HEK293T (cell line): Measurements from ENCODE around the gene USP31.

Source experiments
- CTCF ChIA-PET: fragments of 350-600 bp; formaldehyde crosslinking; extraction: SDS; loops from one replicate; lab custom pipeline; 2021; ENCODE audit warnings: antibody characterized with exemption, inconsistent platforms; lab: Yijun Ruan, JAX
- POLR2A ChIA-PET: fragments of 350-600 bp; formaldehyde crosslinking; extraction: SDS; loops from one replicate; lab custom pipeline; 2020; ENCODE audit warnings: antibody characterized with exemption, inconsistent platforms; lab: Yijun Ruan, JAX
- DNase-seq: peaks from one replicate; pipeline ENCODE4 v3.0.0; 2012; ENCODE audit warnings: mixed read lengths; ENCODE audit errors: extremely low spot score
- ARNT ChIP-seq: fragments of 450-650 bp; IDR thresholded peaks from 2 replicates; pipeline ENCODE4 v1.6.1; 2017; ENCODE audit warnings: mild to moderate bottlenecking
- BHLHE40 ChIP-seq: fragments of 450-650 bp; IDR thresholded peaks from 2 replicates; pipeline ENCODE4 v1.6.1; 2016; ENCODE audit warnings: mild to moderate bottlenecking, moderate library complexity, borderline replicate concordance
- CTBP1 ChIP-seq: fragments of 450-650 bp; IDR thresholded peaks from 2 replicates; pipeline ENCODE4 v1.6.1; 2016; ENCODE audit warnings: borderline replicate concordance
- ELF4 ChIP-seq: fragments of 450-650 bp; IDR thresholded peaks from 2 replicates; pipeline ENCODE4 v1.6.1; 2017; ENCODE audit warnings: antibody characterized with exemption
- FOXA1 ChIP-seq: fragments of 450-650 bp; IDR thresholded peaks from 2 replicates; pipeline ENCODE4 v1.6.1; 2016; ENCODE audit warnings: mild to moderate bottlenecking
- FOXK2 ChIP-seq: fragments of 450-650 bp; IDR thresholded peaks from 2 replicates; pipeline ENCODE4 v1.6.1; 2016; ENCODE audit warnings: mild to moderate bottlenecking
- FOXM1 ChIP-seq: fragments of 450-650 bp; IDR thresholded peaks from 2 replicates; pipeline ENCODE4 v1.6.1; 2017; ENCODE audit warnings: mild to moderate bottlenecking, borderline replicate concordance
- HDGF ChIP-seq: fragments of 450-650 bp; IDR thresholded peaks from 2 replicates; pipeline ENCODE4 v1.6.1; 2017; ENCODE audit warnings: antibody characterized with exemption, borderline replicate concordance
- L3MBTL2 ChIP-seq: fragments of 450-650 bp; conservative IDR thresholded peaks from 2 replicates; pipeline ENCODE4 v1.6.1; 2016; ENCODE audit warnings: mild to moderate bottlenecking
- LEF1 ChIP-seq: fragments of 450-650 bp; IDR thresholded peaks from 2 replicates; pipeline ENCODE4 v1.6.1; 2017; ENCODE audit warnings: mild to moderate bottlenecking, borderline replicate concordance
- NFRKB ChIP-seq: fragments of 450-650 bp; IDR thresholded peaks from 2 replicates; pipeline ENCODE4 v1.6.1; 2016; ENCODE audit warnings: mild to moderate bottlenecking, moderate library complexity
- SP1 ChIP-seq: fragments of 450-650 bp; IDR thresholded peaks from 2 replicates; pipeline ENCODE4 v1.6.1; 2017
- SUZ12 ChIP-seq: fragments of 450-650 bp; IDR thresholded peaks from 2 replicates; pipeline ENCODE4 v1.6.1; 2016; ENCODE audit warnings: mild to moderate bottlenecking
- TARDBP ChIP-seq: fragments of 450-650 bp; IDR thresholded peaks from 2 replicates; pipeline ENCODE4 v1.6.1; 2016
- ZNF384 ChIP-seq: fragments of 450-650 bp; IDR thresholded peaks from 2 replicates; pipeline ENCODE4 v1.6.1; 2016
- TF ChIP-seq, protein P1 (sequence below): fragments of 450-650 bp; IDR thresholded peaks from 2 replicates; pipeline ENCODE4 v1.6.1; 2016

The USP31 gene

DNA sequence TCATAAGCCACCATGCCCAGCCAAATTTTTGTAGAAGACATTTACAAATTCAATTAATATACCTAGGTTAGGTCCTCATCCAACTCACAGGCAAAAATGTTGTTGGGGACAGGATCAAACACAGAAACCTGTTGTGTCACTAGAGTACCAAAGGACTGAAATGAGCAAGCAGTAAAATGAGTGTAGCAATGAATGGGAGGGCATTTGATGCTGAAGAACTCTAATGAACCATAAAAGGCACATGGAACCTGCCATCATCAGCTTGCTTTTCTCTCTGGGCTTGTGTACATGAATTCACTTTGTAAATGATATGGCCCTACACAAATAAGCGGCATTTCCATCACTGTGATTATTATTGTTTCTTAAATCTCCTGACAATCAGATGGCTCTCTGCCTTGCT, 17.8 kb downstream of the USP31 start:
- ChIA-PET POLR2A (interaction anchor here (1.2 kb wide), 1 partner anchor 13 kb away, joined by 3 read pairs; no protein-coding TSS in a partner anchor), CTCF (interaction anchor here (0.6 kb wide), 1 partner anchor 8 kb away, joined by 3 read pairs; no protein-coding TSS in a partner anchor)
- TF ChIP-seq HDGF, result no peak
- no peak for TF ChIP-seq SUZ12
- TF ChIP-seq TARDBP, result no peak
- TF ChIP-seq ARNT, result no peak
- TF ChIP-seq LEF1, result no peak
- TF ChIP-seq BHLHE40, result no peak
- no peak for TF ChIP-seq L3MBTL2
- no peak for TF ChIP-seq SP1
- no peak for TF ChIP-seq FOXK2
- no peak for TF ChIP-seq FOXA1
- TF ChIP-seq, protein P1, sequence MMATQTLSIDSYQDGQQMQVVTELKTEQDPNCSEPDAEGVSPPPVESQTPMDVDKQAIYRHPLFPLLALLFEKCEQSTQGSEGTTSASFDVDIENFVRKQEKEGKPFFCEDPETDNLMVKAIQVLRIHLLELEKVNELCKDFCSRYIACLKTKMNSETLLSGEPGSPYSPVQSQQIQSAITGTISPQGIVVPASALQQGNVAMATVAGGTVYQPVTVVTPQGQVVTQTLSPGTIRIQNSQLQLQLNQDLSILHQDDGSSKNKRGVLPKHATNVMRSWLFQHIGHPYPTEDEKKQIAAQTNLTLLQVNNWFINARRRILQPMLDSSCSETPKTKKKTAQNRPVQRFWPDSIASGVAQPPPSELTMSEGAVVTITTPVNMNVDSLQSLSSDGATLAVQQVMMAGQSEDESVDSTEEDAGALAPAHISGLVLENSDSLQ, result no peak
- no peak for TF ChIP-seq CTBP1
- no peak for TF ChIP-seq ELF4
- no peak for DNase-seq

DNA sequence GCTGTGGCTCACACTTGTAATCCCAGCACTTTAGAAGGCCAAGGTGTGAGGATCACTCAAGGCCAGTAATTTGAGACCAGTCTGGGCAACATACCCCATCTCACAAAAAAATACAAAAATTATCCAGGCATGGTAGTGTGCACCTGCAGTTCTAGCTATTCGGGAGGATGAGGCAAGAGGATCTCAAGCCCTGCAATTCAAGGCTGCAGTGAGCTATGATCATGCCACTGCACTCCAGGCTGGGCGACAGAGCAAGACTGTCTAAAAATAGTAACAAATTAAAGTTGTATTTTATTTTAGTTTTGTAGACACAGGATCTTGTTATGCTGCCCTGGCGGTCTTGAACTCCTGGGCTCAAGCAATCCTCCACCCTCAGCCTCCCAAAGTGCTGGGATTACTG, 18.2 kb downstream of the USP31 start:
- ChIA-PET POLR2A (interaction anchor here (1.2 kb wide), 1 partner anchor 13 kb away, joined by 3 read pairs; no protein-coding TSS in a partner anchor), CTCF (interaction anchor here (0.6 kb wide), 1 partner anchor 8 kb away, joined by 3 read pairs; no protein-coding TSS in a partner anchor)
- no peak for DNase-seq
- TF ChIP-seq FOXM1 (no peak), NFRKB (no peak), TARDBP (no peak), LEF1 (no peak), SP1 (no peak), BHLHE40 (no peak), SUZ12 (no peak), FOXA1 (no peak), L3MBTL2 (no peak), ELF4 (no peak), ARNT (no peak), ZNF384 (no peak), CTBP1 (no peak), HDGF (no peak), FOXK2 (no peak)
- TF ChIP-seq, protein P1, result no peak

DNA sequence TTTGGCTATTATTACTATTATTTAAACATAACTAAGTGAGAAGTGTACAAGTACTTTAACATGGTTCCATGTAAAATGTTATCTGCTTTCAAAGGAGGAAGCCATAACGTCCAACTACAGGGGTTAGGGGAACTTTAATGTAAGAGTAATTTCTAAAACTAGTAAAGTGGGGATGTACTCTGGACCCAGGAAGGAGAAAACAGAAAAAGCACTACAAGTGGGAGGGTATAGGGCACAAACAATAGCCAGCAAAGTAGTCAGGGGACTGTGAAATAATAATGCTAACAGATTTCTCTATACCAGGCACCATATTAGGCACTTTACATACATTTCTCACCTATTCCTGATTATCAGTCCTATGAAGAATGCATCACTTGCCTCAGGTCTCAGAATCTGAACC, 19.6 kb downstream of the USP31 start:
- ChIA-PET CTCF (no interaction called here), POLR2A (no interaction called here)
- no peak for TF ChIP-seq ELF4
- TF ChIP-seq ARNT, result no peak
- TF ChIP-seq SP1, result no peak
- TF ChIP-seq TARDBP, result no peak
- TF ChIP-seq L3MBTL2, result no peak
- TF ChIP-seq LEF1, result no peak
- no peak for TF ChIP-seq HDGF
- TF ChIP-seq ZNF384, result no peak
- TF ChIP-seq NFRKB, result no peak
- TF ChIP-seq, protein P1, result no peak
- no peak for TF ChIP-seq FOXA1
- no peak for DNase-seq

DNA sequence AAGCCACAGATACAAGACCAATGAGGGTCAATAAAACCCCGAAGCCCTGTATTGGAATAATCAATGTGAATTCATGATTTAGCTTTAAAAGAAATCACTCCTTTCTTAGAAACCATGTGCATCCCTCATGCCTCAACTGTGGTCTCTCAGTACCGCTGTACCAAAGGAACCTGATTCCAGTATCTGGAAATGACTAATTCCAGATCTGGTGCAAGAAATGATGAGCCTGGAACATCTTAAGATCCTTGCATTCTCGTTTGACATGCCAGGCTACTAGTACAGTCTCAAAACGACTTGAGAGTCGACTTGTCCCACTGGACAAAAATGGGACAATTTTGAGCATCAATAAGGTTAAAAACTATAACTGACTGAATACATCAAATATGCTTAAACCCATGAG, 21.2 kb downstream of the USP31 start:
- ChIA-PET CTCF (no interaction called here), POLR2A (interaction anchor here (1.2 kb wide), 1 partner anchor 21 kb away, joined by 4 read pairs; the partner anchor contains the start of gene USP31)
- no peak for TF ChIP-seq ZNF384
- TF ChIP-seq TARDBP, result no peak
- TF ChIP-seq, protein P1, result no peak
- no peak for TF ChIP-seq FOXA1
- TF ChIP-seq CTBP1, result no peak
- no peak for TF ChIP-seq HDGF
- TF ChIP-seq FOXM1, result no peak
- no peak for TF ChIP-seq SP1
- no peak for DNase-seq

DNA sequence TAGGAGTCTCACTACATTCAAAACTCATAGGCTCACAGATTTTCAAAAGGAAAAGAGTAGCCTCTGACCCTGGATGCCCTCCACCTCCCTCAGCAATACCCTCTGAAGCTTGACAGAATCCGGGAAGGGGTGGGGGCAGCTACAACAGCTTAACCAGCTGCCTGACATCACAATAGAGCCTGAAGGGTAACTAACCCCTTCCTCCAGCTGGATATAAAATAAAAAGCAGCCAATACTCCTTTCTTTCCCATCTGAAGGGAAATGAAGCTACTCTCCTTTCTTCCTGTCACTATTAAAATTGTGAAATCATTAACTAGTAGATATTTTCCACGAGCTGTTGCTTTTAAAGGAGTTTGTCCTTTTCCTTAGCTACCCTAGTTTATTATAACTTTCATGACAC, 24.0 kb downstream of the USP31 start:
- ChIA-PET POLR2A (no interaction called here), CTCF (interaction anchor here (0.6 kb wide), 1 partner anchor 179 kb away, joined by 3 read pairs; no protein-coding TSS in a partner anchor)
- TF ChIP-seq SP1 (no peak), FOXM1 (no peak), HDGF (no peak), FOXK2 (no peak), FOXA1 (no peak), SUZ12 (no peak), ARNT (no peak), ELF4 (no peak), TARDBP (no peak), LEF1 (no peak), L3MBTL2 (no peak)
- TF ChIP-seq, protein P1, result no peak
- no peak for DNase-seq
